Liver (tissue), 9 donors: ENCODE results near the gene RAB44. TPM values are rescaled to one million over a fixed set of nuclear protein-coding genes. Genes with fewer than 3 reads are reported as not detected.

Source experiments
- DNase-seq: peaks from one replicate; pipeline ENCODE4 v3.0.0-alpha.2; 2017; ENCODE audit warnings: low spot score
- H3K27ac ChIP-seq, 2 donors: one replicate each; pipeline ENCODE4 v1.7.0; 2013; ENCODE audit warnings: inconsistent platforms in 2 of 2, low read length in 2 of 2, control low read depth in 1 of 2, low read depth in 1 of 2, mild to moderate bottlenecking in 1 of 2
- H3K27me3 ChIP-seq, 4 donors: one replicate each; pipeline versions ENCODE4 v1.6.1 to v1.7.0; 2013; ENCODE audit warnings: low read length in 3 of 4, inconsistent platforms in 1 of 4, mild to moderate bottlenecking in 1 of 4, moderate library complexity in 1 of 4; ENCODE audit not compliant: control insufficient read depth in 4 of 4, insufficient read depth in 4 of 4
- H3K36me3 ChIP-seq, 4 donors: one replicate each; pipeline versions ENCODE4 v1.6.1 to v1.7.0; 2013; ENCODE audit warnings: low read length in 3 of 4, mild to moderate bottlenecking in 3 of 4, low read depth in 1 of 4, moderate library complexity in 1 of 4; ENCODE audit not compliant: control insufficient read depth in 4 of 4, insufficient read depth in 3 of 4
- H3K4me1 ChIP-seq, 4 donors: one replicate each; pipeline versions ENCODE4 v1.6.1 to v1.7.0; 2013; ENCODE audit warnings: low read length in 3 of 4, mild to moderate bottlenecking in 3 of 4, moderate library complexity in 1 of 4; ENCODE audit not compliant: control insufficient read depth in 4 of 4, insufficient read depth in 4 of 4
- H3K4me3 ChIP-seq, 3 donors: one replicate each; pipeline versions ENCODE4 v1.6.1 to v1.7.0; 2013; ENCODE audit warnings: low read length in 3 of 3, control low read depth in 1 of 3, low read depth in 1 of 3, mild to moderate bottlenecking in 1 of 3
- H3K9ac ChIP-seq, 2 donors: one replicate each; pipeline ENCODE4 v1.7.0; 2013; ENCODE audit warnings: low read length in 2 of 2, mild to moderate bottlenecking in 2 of 2, moderate library complexity in 2 of 2, control low read depth in 1 of 2, low read depth in 1 of 2
- H3K9me3 ChIP-seq, 4 donors: one replicate each; pipeline versions ENCODE4 v1.6.1 to v1.7.0; 2013; ENCODE audit warnings: low read length in 3 of 4; ENCODE audit not compliant: control insufficient read depth in 4 of 4
- ATF3 ChIP-seq: IDR thresholded peaks from 2 replicates; pipeline ENCODE4 v1.6.1; 2016; ENCODE audit warnings: antibody characterized with exemption
- CTCF ChIP-seq: fragments of 150-350 bp; IDR thresholded peaks from 2 replicates; pipeline ENCODE4 v1.5.1; 2017; ENCODE audit warnings: improper control_type of control experiment, low read depth, low read length; ENCODE audit not compliant: missing input control
- EGR1 ChIP-seq, 2 donors: IDR thresholded peaks; 2 replicates each; pipeline ENCODE4 v1.6.1; 2016 to 2018; ENCODE audit warnings: antibody characterized with exemption in 2 of 2, low read depth in 2 of 2
- FOXA1 ChIP-seq: IDR thresholded peaks from 2 replicates; pipeline ENCODE4 v1.6.1; 2016; ENCODE audit warnings: antibody characterized with exemption
- FOXA2 ChIP-seq: IDR thresholded peaks from 2 replicates; pipeline ENCODE4 v1.6.1; 2016; ENCODE audit warnings: antibody characterized with exemption
- GABPA ChIP-seq, 2 donors: IDR thresholded peaks in 1 of 2; conservative IDR thresholded peaks in 1 of 2; 2 replicates each; pipeline ENCODE4 v1.6.1; 2016; ENCODE audit warnings: antibody characterized with exemption in 2 of 2, mild to moderate bottlenecking in 1 of 2, moderate library complexity in 1 of 2
- HNF4A ChIP-seq, 2 donors: conservative IDR thresholded peaks; 2 replicates each; pipeline ENCODE4 v1.6.1; 2016; ENCODE audit warnings: antibody characterized with exemption in 2 of 2, mild to moderate bottlenecking in 2 of 2
- HNF4G ChIP-seq: IDR thresholded peaks from 2 replicates; pipeline ENCODE4 v1.6.1; 2016; ENCODE audit warnings: antibody characterized with exemption
- JUND ChIP-seq, 2 donors: IDR thresholded peaks; 2 replicates each; pipeline ENCODE4 v1.6.1; 2016; ENCODE audit warnings: antibody characterized with exemption in 2 of 2
- MAX ChIP-seq: IDR thresholded peaks from 2 replicates; pipeline ENCODE4 v1.6.1; 2016; ENCODE audit warnings: antibody characterized with exemption
- NR2F2 ChIP-seq: IDR thresholded peaks from 2 replicates; pipeline ENCODE4 v1.6.1; 2016; ENCODE audit warnings: antibody characterized with exemption
- RAD21 ChIP-seq, 2 donors: IDR thresholded peaks; 2 replicates each; pipeline ENCODE4 v1.6.1; 2016; ENCODE audit warnings: antibody characterized with exemption in 2 of 2, mild to moderate bottlenecking in 2 of 2
- REST ChIP-seq: IDR thresholded peaks from 2 replicates; pipeline ENCODE4 v1.6.1; 2016; ENCODE audit warnings: antibody characterized with exemption, mild to moderate bottlenecking
- RXRA ChIP-seq, 2 donors: IDR thresholded peaks; 2 replicates each; pipeline ENCODE4 v1.6.1; 2017 to 2018; ENCODE audit warnings: antibody characterized with exemption in 2 of 2, mild to moderate bottlenecking in 1 of 2
- SP1 ChIP-seq: IDR thresholded peaks from 2 replicates; pipeline ENCODE4 v1.6.1; 2018; ENCODE audit warnings: antibody characterized with exemption, mild to moderate bottlenecking
- TAF1 ChIP-seq: conservative IDR thresholded peaks from 2 replicates; pipeline ENCODE4 v1.6.1; 2016; ENCODE audit warnings: antibody characterized with exemption, mild to moderate bottlenecking
- YY1 ChIP-seq: IDR thresholded peaks from 2 replicates; pipeline ENCODE4 v1.6.1; 2016; ENCODE audit warnings: antibody characterized with exemption, mild to moderate bottlenecking
- ZBTB33 ChIP-seq: IDR thresholded peaks from 2 replicates; pipeline ENCODE4 v1.6.1; 2016; ENCODE audit warnings: antibody characterized with exemption
- WGBS: extraction: QIAGEN DNeasy Blood & Tissue Kit; methylation state at CpG from one replicate; pipeline ENCODE4 v1.1.7; 2013; 5-methylcytosine and 5-hydroxymethylcytosine counted together
- polyA plus RNA-seq, 2 donors: library from polyadenylated mRNA; stranded (reverse) in 1 of 2; unstranded in 1 of 2; fragments of 200-250 nt in 1 of 2; fragments of >200 nt in 1 of 2; fragmentation: Nextera tagmentation in 1 of 2; extraction: Ambion mirVana in 1 of 2; gene quantifications; one replicate each; pipeline versions ENCODE4 v1.2.1 to v1.2.3, GENCODE V29; 2013 to 2015
- total RNA-seq, 2 donors: library from RNA; depleted of rRNA; stranded (reverse); fragments of >200 nt; gene quantifications; one replicate each; pipeline ENCODE4 v1.2.3, GENCODE V29; 2014
- donor health status: healthy.
- donor health status: healthy.
- donor health status: healthy.
- donor health status: healthy.
- donor health status: healthy.

Gene RAB44
- total and polyA plus RNA-seq, 4 donors, result 0.02 to 1.3 (median 0.08) TPM; not detected in 1

GRCh38 chr6:36712816-36713215 lies 15.2 kb downstream of the RAB44 start:
- no peaks in the 10 kb centered on the region for H3K9me3 ChIP-seq
- DNase-seq, result no peak
- H3K36me3 ChIP-seq, result no peaks in the 10 kb centered on the region
- no peaks in the 10 kb centered on the region for H3K4me1 ChIP-seq
- H3K9ac ChIP-seq, result no peak overlapping the region
- TF ChIP-seq SP1, result no peak
- TF ChIP-seq RAD21 (IDR thresholded peaks at IDR 0.05), result no peak
- TF ChIP-seq TAF1, result no peak
- TF ChIP-seq HNF4G, result no peak
- TF ChIP-seq MAX, result no peak
- TF ChIP-seq CTCF, result no peak
- no peak for TF ChIP-seq YY1
- TF ChIP-seq RXRA (IDR thresholded peaks at IDR 0.05), result no peak
- no peak for TF ChIP-seq FOXA2
- TF ChIP-seq FOXA1, result no peak
- TF ChIP-seq NR2F2, result no peak
- TF ChIP-seq REST, result no peak
- TF ChIP-seq JUND (IDR thresholded peaks at IDR 0.05), result no peak
- no peak overlapping the region for H3K4me3 ChIP-seq
- WGBS, result 91% methylated on average over 4 of the region's 4 CpGs
- H3K27me3 ChIP-seq, result no peaks in the 10 kb centered on the region
- no peak overlapping the region for H3K27ac ChIP-seq

- H3K4me1 ChIP-seq, result no peaks in the 10 kb centered on the region
- no peaks in the 10 kb centered on the region for H3K9me3 ChIP-seq
- 91% methylated on average over 8 of the region's 8 CpGs for WGBS
- H3K4me3 ChIP-seq, result no peak overlapping the region
- DNase-seq, result no peak
- H3K9ac ChIP-seq, result no peak overlapping the region
- H3K36me3 ChIP-seq, result no peaks in the 10 kb centered on the region
- no peak overlapping the region for H3K27ac ChIP-seq
- no peaks in the 10 kb centered on the region for H3K27me3 ChIP-seq
- TF ChIP-seq REST (no peak), FOXA1 (no peak), ZBTB33 (no peak), EGR1 (IDR thresholded peaks at IDR 0.05; ENCODE audit: low read depth in 2 of 2) (no peak), MAX (no peak), SP1 (no peak), ATF3 (no peak), RXRA (IDR thresholded peaks at IDR 0.05) (no peak), FOXA2 (no peak), HNF4A (conservative IDR thresholded peaks at IDR 0.05) (no peak), YY1 (no peak), JUND (IDR thresholded peaks at IDR 0.05) (no peak), RAD21 (IDR thresholded peaks at IDR 0.05) (no peak), NR2F2 (no peak), HNF4G (no peak), GABPA (IDR thresholded peaks at IDR 0.05 in 1 of 2, conservative IDR thresholded peaks at IDR 0.05 in 1 of 2) (no peak), CTCF (no peak)
Observed at GRCh38 chr6:36713846-36714245, 16.2 kb downstream of the RAB44 start.
